SU-DHL-6 (cell line): Measurements from ENCODE around the gene FAM3D.

Experiments
- H2AFZ ChIP-seq: fragments of 200-600 bp; sonication (generic); 2 replicates; pipeline ENCODE4 v1.6.1; 2014; ENCODE audit warnings: low read depth, mild to moderate bottlenecking, moderate library complexity, mixed read lengths, antibody characterized with exemption, low read length; ENCODE audit not compliant: severe bottlenecking
- H3F3A ChIP-seq: fragments of 200-600 bp; shearing (Covaris generic); 2 replicates; pipeline ENCODE4 v1.6.0; 2016; ENCODE audit warnings: antibody characterized with exemption, mild to moderate bottlenecking; ENCODE audit not compliant: insufficient read depth
- H3K27ac ChIP-seq: fragments of 200-600 bp; sonication (generic); 2 replicates; pipeline ENCODE4 v1.5.1; 2016; ENCODE audit warnings: low read depth, mild to moderate bottlenecking, low read length, moderate library complexity, mixed read lengths
- H3K27me3 ChIP-seq: fragments of 200-600 bp; sonication (generic), shearing (Covaris generic); 2 replicates; pipeline ENCODE4 v1.6.0; 2014; ENCODE audit warnings: mild to moderate bottlenecking, low read length
- H3K36me3 ChIP-seq: fragments of 200-600 bp; sonication (generic); 2 replicates; pipeline ENCODE4 v1.6.1; 2014; ENCODE audit warnings: mild to moderate bottlenecking, low read length, mixed read lengths
- H3K4me2 ChIP-seq: fragments of 300-600, 200-600 bp; shearing (Covaris generic), sonication (generic); 2 replicates; pipeline ENCODE4 v1.6.0; 2014; ENCODE audit warnings: low read length, low read depth, mild to moderate bottlenecking; ENCODE audit not compliant: poor library complexity, severe bottlenecking
- H3K4me3 ChIP-seq: fragments of 200-600 bp; sonication (generic); 2 replicates; pipeline ENCODE4 v1.5.1; 2014; ENCODE audit warnings: antibody characterized with exemption, low read length, mild to moderate bottlenecking, mixed read lengths; ENCODE audit not compliant: insufficient read depth, poor library complexity, severe bottlenecking
- H3K79me2 ChIP-seq: fragments of 200-600 bp; sonication (generic); 2 replicates; pipeline ENCODE4 v1.6.1; 2014; ENCODE audit warnings: mild to moderate bottlenecking, low read length, moderate library complexity; ENCODE audit not compliant: insufficient read depth
- H3K9ac ChIP-seq: fragments of 200-600 bp; sonication (generic); 2 replicates; pipeline ENCODE4 v1.7.0; 2014; ENCODE audit warnings: mild to moderate bottlenecking, low read length
- H3K9me2 ChIP-seq: fragments of 200-600 bp; sonication (generic); replicated peaks from 2 replicates; pipeline ENCODE4 v1.6.1; 2014; ENCODE audit warnings: low read length; ENCODE audit not compliant: insufficient read depth
- H3K9me3 ChIP-seq: fragments of 200-600 bp; sonication (generic); 2 replicates; pipeline ENCODE4 v1.6.1; 2014; ENCODE audit warnings: low read length, mixed read lengths; ENCODE audit not compliant: insufficient read depth
- H4K20me1 ChIP-seq: fragments of 200-600 bp; sonication (generic); 2 replicates; pipeline ENCODE4 v1.6.1; 2014; ENCODE audit warnings: low read depth, mild to moderate bottlenecking, antibody characterized with exemption, low read length, moderate library complexity, mixed read lengths
- CTCF ChIP-seq: fragments of 200-600 bp; sonication (generic); IDR thresholded peaks from one replicate; pipeline ENCODE4 v1.5.1; 2017; ENCODE audit warnings: antibody characterized with exemption, mild to moderate bottlenecking, low read length, moderate library complexity; ENCODE audit not compliant: insufficient read depth, poor library complexity, severe bottlenecking
- EZH2phosphoT487 ChIP-seq: fragments of 200-600 bp; sonication (generic), shearing (Covaris generic); conservative IDR thresholded peaks from 2 replicates; pipeline ENCODE4 v1.6.1; 2018; ENCODE audit warnings: mild to moderate bottlenecking, antibody characterized with exemption, low read length, moderate library complexity, mixed read lengths

FAM3D gene

GRCh38 chr3:58612830-58613229 lies 53.7 kb downstream of the FAM3D start:
- H3K4me3 ChIP-seq: no peak overlapping the region
- H3K9ac ChIP-seq: no peak overlapping the region
- no peaks in the 10 kb centered on the region for H3K27me3 ChIP-seq
- no peaks in the 10 kb centered on the region for H3K9me2 ChIP-seq
- no peaks in the 10 kb centered on the region for H4K20me1 ChIP-seq
- H3K79me2 ChIP-seq: no peaks in the 10 kb centered on the region
- H3K4me2 ChIP-seq: no peak overlapping the region
- H2AFZ ChIP-seq: no peak overlapping the region
- no peaks in the 10 kb centered on the region for H3F3A ChIP-seq
- H3K9me3 ChIP-seq: no peaks in the 10 kb centered on the region
- H3K27ac ChIP-seq: no peak overlapping the region
- TF ChIP-seq EZH2phosphoT487 (no peak), CTCF (no peak)
- H3K36me3 ChIP-seq: no peaks in the 10 kb centered on the region

GRCh38 chr3:58609990-58610389 lies 56.6 kb downstream of the FAM3D start:
- H2AFZ ChIP-seq: no peak overlapping the region
- no peaks in the 10 kb centered on the region for H3K27me3 ChIP-seq
- no peaks in the 10 kb centered on the region for H3K79me2 ChIP-seq
- no peaks in the 10 kb centered on the region for H3K36me3 ChIP-seq
- TF ChIP-seq CTCF (no peak), EZH2phosphoT487 (no peak)
- no peaks in the 10 kb centered on the region for H4K20me1 ChIP-seq
- H3F3A ChIP-seq: no peaks in the 10 kb centered on the region
- no peak overlapping the region for H3K27ac ChIP-seq
- no peak overlapping the region for H3K4me2 ChIP-seq
- H3K9me2 ChIP-seq: no peaks in the 10 kb centered on the region
- no peak overlapping the region for H3K9ac ChIP-seq
- no peak overlapping the region for H3K4me3 ChIP-seq
- no peaks in the 10 kb centered on the region for H3K9me3 ChIP-seq

- H3K27ac ChIP-seq: no peak overlapping the region
- no peaks in the 10 kb centered on the region for H3K79me2 ChIP-seq
- no peaks in the 10 kb centered on the region for H3F3A ChIP-seq
- no peak for TF ChIP-seq EZH2phosphoT487
- TF ChIP-seq CTCF: no peak
- no peak overlapping the region for H3K4me3 ChIP-seq
- no peaks in the 10 kb centered on the region for H3K9me3 ChIP-seq
- H3K4me2 ChIP-seq: no peak overlapping the region
- H2AFZ ChIP-seq: no peak overlapping the region
- H3K9ac ChIP-seq: no peak overlapping the region
- no peaks in the 10 kb centered on the region for H3K27me3 ChIP-seq
- H4K20me1 ChIP-seq: no peaks in the 10 kb centered on the region
- H3K9me2 ChIP-seq: no peaks in the 10 kb centered on the region
- no peaks in the 10 kb centered on the region for H3K36me3 ChIP-seq
These were observed 57.9 kb downstream of the FAM3D start for GRCh38 chr3:58608648-58609047.

- H3K9me2 ChIP-seq: no peaks in the 10 kb centered on the region
- no peaks in the 10 kb centered on the region for H3K9me3 ChIP-seq
- no peaks in the 10 kb centered on the region for H4K20me1 ChIP-seq
- no peaks in the 10 kb centered on the region for H3F3A ChIP-seq
- H2AFZ ChIP-seq: no peak overlapping the region
- no peaks in the 10 kb centered on the region for H3K79me2 ChIP-seq
- H3K36me3 ChIP-seq: no peaks in the 10 kb centered on the region
- no peak overlapping the region for H3K4me2 ChIP-seq
- no peak overlapping the region for H3K9ac ChIP-seq
- no peak overlapping the region for H3K4me3 ChIP-seq
- no peaks in the 10 kb centered on the region for H3K27me3 ChIP-seq
- no peak overlapping the region for H3K27ac ChIP-seq
- TF ChIP-seq CTCF (no peak), EZH2phosphoT487 (no peak)
These were observed 58.8 kb downstream of the FAM3D start for GRCh38 chr3:58607816-58608215.
